ENCODE results near the gene HRG. TPM values are rescaled to one million over a fixed set of nuclear protein-coding genes. Genes with fewer than 3 reads are reported as not detected.

The HRG gene
- polyA plus RNA-seq, 1 donor from 2014 or later: not detected

DNA sequence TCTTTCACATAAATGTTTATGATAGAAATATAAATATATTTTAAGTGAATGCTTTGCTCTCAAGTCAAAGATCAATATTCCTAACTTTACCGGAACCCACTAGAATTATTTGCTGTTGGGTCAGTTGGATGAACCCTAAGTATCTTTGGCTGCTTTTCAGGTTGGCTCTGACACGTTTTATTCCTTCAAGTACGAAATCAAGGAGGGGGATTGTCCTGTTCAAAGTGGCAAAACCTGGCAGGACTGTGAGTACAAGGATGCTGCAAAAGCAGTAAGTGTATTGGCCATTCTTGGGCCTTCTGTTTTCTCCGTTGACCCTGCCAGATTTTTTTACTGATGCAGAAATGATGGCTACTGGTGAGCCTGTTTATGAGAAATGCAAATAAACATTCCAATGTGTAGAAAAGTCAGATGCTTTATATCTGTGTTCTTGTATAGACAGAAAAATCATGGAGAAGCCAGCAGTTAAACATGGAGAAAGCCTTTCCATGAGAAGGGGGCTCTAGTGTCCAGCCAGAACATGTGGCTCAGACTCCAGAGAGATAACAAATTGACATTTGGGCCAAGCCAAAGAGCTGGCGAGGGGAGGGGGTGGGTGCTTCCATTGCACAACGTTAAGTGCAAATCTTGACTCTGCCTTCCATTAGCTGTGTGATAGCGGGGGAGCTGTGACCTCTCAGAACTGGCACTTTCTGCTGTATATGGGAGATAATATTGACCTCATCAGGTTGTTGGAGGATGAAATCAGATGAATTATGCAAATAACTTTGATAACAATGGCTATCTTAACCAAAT lies 54.3 kb downstream of the HRG start:
- H3K4me2 ChIP-seq (ENCODE audit: low read length): no peak overlapping the region
- no peaks in the 10 kb centered on the region for H4K20me1 ChIP-seq (ENCODE audit: insufficient read depth)
- H3K9me3 ChIP-seq (ENCODE audit: low read length): no peaks in the 10 kb centered on the region
- no peaks in the 10 kb centered on the region for H3F3A ChIP-seq (ENCODE audit: insufficient read depth, low read length, poor library complexity, severe bottlenecking)
- H3K27me3 ChIP-seq (ENCODE audit: insufficient read depth, low read depth, low read length): no peaks in the 10 kb centered on the region
- TF ChIP-seq RAD21 (conservative IDR thresholded peaks at IDR 0.05): no peak
- no peak for TF ChIP-seq TAF1 (IDR thresholded peaks at IDR 0.05; ENCODE audit: low read depth)
- no peak for TF ChIP-seq POLR2AphosphoS5 (IDR thresholded peaks at IDR 0.05)
- TF ChIP-seq MXI1 (conservative IDR thresholded peaks at IDR 0.05; ENCODE audit: poor library complexity, severe bottlenecking): no peak
- TF ChIP-seq EP300 (conservative IDR thresholded peaks at IDR 0.05; ENCODE audit: poor library complexity, severe bottlenecking): no peak
- H3K36me3 ChIP-seq (ENCODE audit: insufficient read depth, low read length): no peaks in the 10 kb centered on the region
- no peak overlapping the region for H3K9ac ChIP-seq (ENCODE audit: low read length)
- H3K9me2 ChIP-seq (ENCODE audit: insufficient read depth, low read length): no peaks in the 10 kb centered on the region
- H3K4me3 ChIP-seq (ENCODE audit: low read length): no peak overlapping the region
- no peaks in the 10 kb centered on the region for H3K79me2 ChIP-seq (replicated peaks; ENCODE audit: insufficient read depth, low read length)
- H3K27ac ChIP-seq (ENCODE audit: low read length): no peak overlapping the region
- H2AFZ ChIP-seq (ENCODE audit: low read depth, low read length): no peak overlapping the region

DNA sequence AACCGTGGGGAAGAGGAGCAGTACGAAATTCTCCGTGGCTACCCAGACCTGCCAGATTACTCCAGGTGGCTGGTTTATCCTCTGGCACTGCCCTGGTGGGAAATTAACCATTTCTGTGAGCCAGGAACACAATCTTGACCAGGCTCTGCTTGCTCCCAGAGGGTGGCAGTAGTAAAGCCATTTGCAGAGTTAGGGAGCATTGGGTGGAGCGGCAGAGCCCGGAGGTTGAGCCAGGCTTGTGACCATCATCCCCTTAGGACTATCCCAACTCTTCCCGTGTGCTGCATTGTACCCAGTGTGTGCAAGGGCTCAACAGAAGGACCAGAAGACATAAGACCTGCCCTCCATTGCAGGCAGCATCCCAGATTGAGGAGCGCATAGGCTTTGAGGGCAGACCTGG lies 56.6 kb downstream of the HRG start:
- H3K27me3 ChIP-seq (ENCODE audit: insufficient read depth, low read depth, low read length): no peaks in the 10 kb centered on the region
- H4K20me1 ChIP-seq (ENCODE audit: insufficient read depth): no peaks in the 10 kb centered on the region
- H3K36me3 ChIP-seq (ENCODE audit: insufficient read depth, low read length): no peaks in the 10 kb centered on the region
- no peaks in the 10 kb centered on the region for H3K9me3 ChIP-seq (ENCODE audit: low read length)
- H3K9ac ChIP-seq (ENCODE audit: low read length): no peak overlapping the region
- no peaks in the 10 kb centered on the region for H3K9me2 ChIP-seq (ENCODE audit: insufficient read depth, low read length)
- H3F3A ChIP-seq (ENCODE audit: insufficient read depth, low read length, poor library complexity, severe bottlenecking): no peaks in the 10 kb centered on the region
- TF ChIP-seq EZH2 (IDR thresholded peaks at IDR 0.05; ENCODE audit: borderline replicate concordance, insufficient read depth, low read length, poor library complexity, severe bottlenecking) (no peak), TAF1 (IDR thresholded peaks at IDR 0.05; ENCODE audit: low read depth) (no peak), EP300 (conservative IDR thresholded peaks at IDR 0.05; ENCODE audit: poor library complexity, severe bottlenecking) (no peak), RAD21 (conservative IDR thresholded peaks at IDR 0.05) (no peak), POLR2AphosphoS5 (IDR thresholded peaks at IDR 0.05) (no peak), SMC3 (conservative IDR thresholded peaks at IDR 0.05; ENCODE audit: poor library complexity) (no peak), MXI1 (conservative IDR thresholded peaks at IDR 0.05; ENCODE audit: poor library complexity, severe bottlenecking) (no peak)
- TF ChIP-seq, protein P1, sequence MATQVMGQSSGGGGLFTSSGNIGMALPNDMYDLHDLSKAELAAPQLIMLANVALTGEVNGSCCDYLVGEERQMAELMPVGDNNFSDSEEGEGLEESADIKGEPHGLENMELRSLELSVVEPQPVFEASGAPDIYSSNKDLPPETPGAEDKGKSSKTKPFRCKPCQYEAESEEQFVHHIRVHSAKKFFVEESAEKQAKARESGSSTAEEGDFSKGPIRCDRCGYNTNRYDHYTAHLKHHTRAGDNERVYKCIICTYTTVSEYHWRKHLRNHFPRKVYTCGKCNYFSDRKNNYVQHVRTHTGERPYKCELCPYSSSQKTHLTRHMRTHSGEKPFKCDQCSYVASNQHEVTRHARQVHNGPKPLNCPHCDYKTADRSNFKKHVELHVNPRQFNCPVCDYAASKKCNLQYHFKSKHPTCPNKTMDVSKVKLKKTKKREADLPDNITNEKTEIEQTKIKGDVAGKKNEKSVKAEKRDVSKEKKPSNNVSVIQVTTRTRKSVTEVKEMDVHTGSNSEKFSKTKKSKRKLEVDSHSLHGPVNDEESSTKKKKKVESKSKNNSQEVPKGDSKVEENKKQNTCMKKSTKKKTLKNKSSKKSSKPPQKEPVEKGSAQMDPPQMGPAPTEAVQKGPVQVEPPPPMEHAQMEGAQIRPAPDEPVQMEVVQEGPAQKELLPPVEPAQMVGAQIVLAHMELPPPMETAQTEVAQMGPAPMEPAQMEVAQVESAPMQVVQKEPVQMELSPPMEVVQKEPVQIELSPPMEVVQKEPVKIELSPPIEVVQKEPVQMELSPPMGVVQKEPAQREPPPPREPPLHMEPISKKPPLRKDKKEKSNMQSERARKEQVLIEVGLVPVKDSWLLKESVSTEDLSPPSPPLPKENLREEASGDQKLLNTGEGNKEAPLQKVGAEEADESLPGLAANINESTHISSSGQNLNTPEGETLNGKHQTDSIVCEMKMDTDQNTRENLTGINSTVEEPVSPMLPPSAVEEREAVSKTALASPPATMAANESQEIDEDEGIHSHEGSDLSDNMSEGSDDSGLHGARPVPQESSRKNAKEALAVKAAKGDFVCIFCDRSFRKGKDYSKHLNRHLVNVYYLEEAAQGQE (IDR thresholded peaks at IDR 0.05; ENCODE audit: borderline replicate concordance): no peak
- TF ChIP-seq, protein P2, sequence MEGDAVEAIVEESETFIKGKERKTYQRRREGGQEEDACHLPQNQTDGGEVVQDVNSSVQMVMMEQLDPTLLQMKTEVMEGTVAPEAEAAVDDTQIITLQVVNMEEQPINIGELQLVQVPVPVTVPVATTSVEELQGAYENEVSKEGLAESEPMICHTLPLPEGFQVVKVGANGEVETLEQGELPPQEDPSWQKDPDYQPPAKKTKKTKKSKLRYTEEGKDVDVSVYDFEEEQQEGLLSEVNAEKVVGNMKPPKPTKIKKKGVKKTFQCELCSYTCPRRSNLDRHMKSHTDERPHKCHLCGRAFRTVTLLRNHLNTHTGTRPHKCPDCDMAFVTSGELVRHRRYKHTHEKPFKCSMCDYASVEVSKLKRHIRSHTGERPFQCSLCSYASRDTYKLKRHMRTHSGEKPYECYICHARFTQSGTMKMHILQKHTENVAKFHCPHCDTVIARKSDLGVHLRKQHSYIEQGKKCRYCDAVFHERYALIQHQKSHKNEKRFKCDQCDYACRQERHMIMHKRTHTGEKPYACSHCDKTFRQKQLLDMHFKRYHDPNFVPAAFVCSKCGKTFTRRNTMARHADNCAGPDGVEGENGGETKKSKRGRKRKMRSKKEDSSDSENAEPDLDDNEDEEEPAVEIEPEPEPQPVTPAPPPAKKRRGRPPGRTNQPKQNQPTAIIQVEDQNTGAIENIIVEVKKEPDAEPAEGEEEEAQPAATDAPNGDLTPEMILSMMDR (IDR thresholded peaks at IDR 0.05; ENCODE audit: poor library complexity, severe bottlenecking): no peak
- H3K4me3 ChIP-seq (ENCODE audit: low read length): no peak overlapping the region
- no peak overlapping the region for H3K27ac ChIP-seq (ENCODE audit: low read length)
- H3K79me2 ChIP-seq (replicated peaks; ENCODE audit: insufficient read depth, low read length): no peaks in the 10 kb centered on the region
- H2AFZ ChIP-seq (ENCODE audit: low read depth, low read length): no peak overlapping the region
- no peak overlapping the region for H3K4me2 ChIP-seq (ENCODE audit: low read length)
